NCI-H187 (cell line): ENCODE results near the gene GAPT.

ENCODE experiments used
- DNase-seq, 2 experiments: peaks; one replicate each; lab custom pipeline; 2025; lab: John Stamatoyannopoulos, UW

The GAPT gene

GRCh38 chr5:58491216-58491892 lies at the start of gene GAPT:
TSS of gene GAPT (plus strand) at chr5:58491435. CDS start at chr5:58494537, 3,102 bp downstream.
- DNase-seq: no peak

- DNase-seq: no peak
Measured at GRCh38 chr5:58444805-58445204, 46.4 kb upstream of the GAPT start.

GRCh38 chr5:58446024-58446423 lies 45.2 kb upstream of the GAPT start:
- DNase-seq: no peak

- DNase-seq: no peak
Measured at GRCh38 chr5:58447226-58447625, 44.0 kb upstream of the GAPT start.

- DNase-seq: no peak
Measured at GRCh38 chr5:58450018-58450417, 41.2 kb upstream of the GAPT start.

- no peak for DNase-seq
Measured at GRCh38 chr5:58450811-58451629, 40.2 kb upstream of the GAPT start.

- DNase-seq: no peak
Measured at GRCh38 chr5:58451732-58452565, 39.3 kb upstream of the GAPT start.

- DNase-seq: no peak
Measured at GRCh38 chr5:58452566-58453258, 38.5 kb upstream of the GAPT start.

- DNase-seq: no peak
Measured at GRCh38 chr5:58453306-58453705, 37.9 kb upstream of the GAPT start.

GRCh38 chr5:58454025-58454424 lies 37.2 kb upstream of the GAPT start:
- DNase-seq: no peak

- DNase-seq: no peak
Measured at GRCh38 chr5:58455066-58455465, 36.2 kb upstream of the GAPT start.

GRCh38 chr5:58455480-58455879 lies 35.8 kb upstream of the GAPT start:
- no peak for DNase-seq

- no peak for DNase-seq
Measured at GRCh38 chr5:58456026-58456425, 35.2 kb upstream of the GAPT start.

- no peak for DNase-seq
Measured at GRCh38 chr5:58456486-58456885, 34.7 kb upstream of the GAPT start.

- DNase-seq: no peak
Measured at GRCh38 chr5:58457050-58457449, 34.2 kb upstream of the GAPT start.

- no peak for DNase-seq
Measured at GRCh38 chr5:58458141-58458742, 33.0 kb upstream of the GAPT start.

- no peak for DNase-seq
Measured at GRCh38 chr5:58458743-58459145, 32.5 kb upstream of the GAPT start.

- DNase-seq: no peak
Measured at GRCh38 chr5:58459146-58460001, 31.9 kb upstream of the GAPT start.

- peak; percentile 63 to 82 for DNase-seq
Measured at GRCh38 chr5:58460002-58460731, 31.1 kb upstream of the GAPT start, which contains the start of gene PLK2. TSS of gene PLK2 (minus strand) at chr5:58460086. CDS start at chr5:58459959, 127 bp downstream.
